GM12801 (cell line): ENCODE data around the gene PRDM2.

Source experiments
- CTCF ChIP-seq: IDR thresholded peaks from one replicate; pipeline ENCODE4 v1.5.1; 2011; ENCODE audit warnings: control low read depth; ENCODE audit not compliant: insufficient read length; ENCODE audit errors: extremely low read depth

PRDM2 gene

GRCh38 chr1:13666317-13666716 is 33.7 kb upstream of the PRDM2 start:
- TF ChIP-seq CTCF: no peak

DNA sequence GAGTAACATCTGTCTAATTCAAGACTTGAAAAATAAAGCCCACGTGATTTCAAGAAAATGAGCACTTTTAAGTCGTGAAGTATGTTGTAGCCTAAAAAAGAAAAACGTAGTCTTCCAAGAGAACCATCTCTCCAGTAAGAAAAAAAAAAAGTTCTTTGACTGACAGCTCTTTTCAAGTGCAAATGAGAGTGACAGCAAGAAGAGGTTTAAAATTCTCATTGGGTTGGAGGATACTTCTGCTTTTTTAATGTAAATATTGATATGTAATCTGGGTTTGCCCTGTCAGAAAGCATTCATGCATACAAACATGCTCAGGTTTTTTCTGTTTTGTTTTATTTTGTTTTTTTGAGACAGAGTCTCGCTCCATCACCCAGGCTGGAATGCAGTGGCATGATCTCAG is 32.3 kb upstream of the PRDM2 start:
- no peak for TF ChIP-seq CTCF

DNA sequence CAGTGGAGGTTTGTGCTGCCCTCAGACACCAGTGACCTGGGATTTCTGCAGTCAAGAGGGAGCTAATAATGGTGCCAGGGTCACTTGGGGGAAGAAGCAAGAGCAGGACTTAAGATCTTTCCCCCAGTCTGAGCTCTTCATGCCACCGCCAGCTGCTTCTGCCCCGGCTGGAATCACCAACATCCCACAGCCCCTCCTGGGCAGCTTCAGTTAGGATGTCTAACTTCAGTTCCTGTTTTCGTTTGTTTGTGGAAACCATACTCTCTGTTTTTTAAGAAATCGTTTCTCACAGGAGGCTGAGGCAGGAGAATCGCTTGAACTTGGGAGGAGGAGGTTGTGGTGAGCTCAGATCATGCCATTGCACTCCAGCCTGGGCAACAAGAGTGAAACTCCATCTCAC is 25.6 kb upstream of the PRDM2 start:
- no peak for TF ChIP-seq CTCF

- TF ChIP-seq CTCF: no peak
Measured at GRCh38 chr1:13675151-13675651, 24.8 kb upstream of the PRDM2 start.

DNA sequence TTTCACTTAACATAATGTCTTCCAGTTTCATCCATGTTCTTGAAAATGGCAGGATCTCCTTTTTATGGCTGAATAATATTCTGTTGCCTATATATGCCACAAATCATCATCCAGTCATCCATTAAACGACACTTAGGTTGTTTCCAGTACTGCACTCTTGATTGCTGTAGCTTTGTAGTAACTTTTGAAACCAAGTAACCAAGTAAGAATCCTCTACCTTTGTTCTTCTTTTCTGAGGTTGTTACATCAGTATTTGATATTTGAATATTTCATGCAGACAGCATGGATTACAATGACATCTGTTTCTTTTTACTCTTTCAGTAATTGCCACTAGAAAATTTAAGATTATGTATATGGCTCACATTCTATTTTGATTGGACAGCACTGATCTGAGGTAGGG is 22.1 kb upstream of the PRDM2 start:
- TF ChIP-seq CTCF: no peak

GRCh38 chr1:13679651-13680050 is 20.3 kb upstream of the PRDM2 start:
- TF ChIP-seq CTCF: no peak

GRCh38 chr1:13681921-13682320 is 18.1 kb upstream of the PRDM2 start:
- no peak for TF ChIP-seq CTCF

DNA sequence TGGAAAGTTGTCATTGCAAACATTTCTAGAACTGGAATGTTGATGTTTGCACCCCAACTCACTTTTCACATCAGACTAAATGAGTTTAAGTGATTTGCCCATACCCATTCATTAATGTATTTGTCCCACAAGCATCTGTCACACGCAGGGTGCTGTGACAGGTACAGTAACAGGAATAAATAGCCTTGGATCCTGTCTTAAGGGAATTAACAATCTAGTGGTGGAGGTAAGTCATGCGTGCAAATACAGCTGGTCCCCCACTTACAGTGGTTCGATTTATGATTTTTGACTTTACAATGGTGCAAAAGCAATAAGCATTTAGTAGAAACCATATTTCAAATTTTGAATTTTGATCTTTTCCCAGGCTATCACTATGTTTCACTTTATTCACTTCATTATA is 17.5 kb upstream of the PRDM2 start:
- TF ChIP-seq CTCF: no peak
